Measurements from ENCODE around the gene CLN6.
A peak's percentile ranks its signal among the peaks of the same experiment; 100 is the strongest.

The CLN6 gene

DNA sequence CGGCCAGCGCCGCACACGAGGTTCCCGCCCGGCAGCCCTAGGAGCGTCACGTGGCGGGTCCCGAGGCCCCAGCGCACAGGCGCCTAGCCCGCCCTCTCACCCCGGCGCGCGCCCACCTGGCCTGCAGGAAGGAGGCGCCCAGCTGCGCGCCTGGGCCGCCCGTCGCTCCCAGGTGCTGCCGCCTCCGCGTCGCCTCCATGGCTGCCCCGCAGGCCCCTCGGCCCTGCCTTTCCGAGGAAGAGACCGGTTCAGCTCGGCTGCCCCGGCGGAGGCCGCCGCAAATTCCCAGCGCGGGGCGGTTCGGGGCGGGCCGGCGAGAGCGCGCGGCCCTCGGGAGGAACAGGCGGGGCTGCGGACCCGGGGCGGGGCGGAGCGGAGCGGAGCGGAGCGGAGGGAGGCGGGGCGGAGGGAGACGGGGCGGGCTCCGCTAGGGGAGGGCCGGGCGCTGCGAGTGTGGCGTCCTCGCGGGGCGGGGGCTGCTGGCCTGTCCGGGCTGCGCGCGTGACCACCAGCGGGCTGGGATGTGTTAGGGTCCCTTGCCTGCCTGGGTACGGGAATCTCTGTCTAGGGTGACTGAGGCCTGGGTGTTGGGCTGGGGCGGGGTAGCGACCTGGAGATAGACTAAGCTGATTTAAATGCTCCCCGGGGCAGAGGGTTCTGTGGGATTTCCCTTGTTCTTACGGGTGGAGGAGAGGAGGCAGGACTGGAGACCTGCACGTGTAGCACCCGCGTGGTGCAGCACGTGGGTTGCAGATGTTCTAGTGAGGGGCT lies at the start of gene CLN6:
Gene CLN6, minus strand, starts transcription at position 343 of the 771 bp plus-strand sequence. Its CDS starts 144 bp downstream, at position 199.
- TF ChIP-seq GATA1 (IDR thresholded peaks at IDR 0.05; ENCODE audit: low read depth, low read length), result no peak
- peak; percentile 58 for TF ChIP-seq POLR2A (IDR thresholded peaks at IDR 0.05; ENCODE audit: low read length)
- DNase-seq, result peak; percentile 88 to 91

DNA sequence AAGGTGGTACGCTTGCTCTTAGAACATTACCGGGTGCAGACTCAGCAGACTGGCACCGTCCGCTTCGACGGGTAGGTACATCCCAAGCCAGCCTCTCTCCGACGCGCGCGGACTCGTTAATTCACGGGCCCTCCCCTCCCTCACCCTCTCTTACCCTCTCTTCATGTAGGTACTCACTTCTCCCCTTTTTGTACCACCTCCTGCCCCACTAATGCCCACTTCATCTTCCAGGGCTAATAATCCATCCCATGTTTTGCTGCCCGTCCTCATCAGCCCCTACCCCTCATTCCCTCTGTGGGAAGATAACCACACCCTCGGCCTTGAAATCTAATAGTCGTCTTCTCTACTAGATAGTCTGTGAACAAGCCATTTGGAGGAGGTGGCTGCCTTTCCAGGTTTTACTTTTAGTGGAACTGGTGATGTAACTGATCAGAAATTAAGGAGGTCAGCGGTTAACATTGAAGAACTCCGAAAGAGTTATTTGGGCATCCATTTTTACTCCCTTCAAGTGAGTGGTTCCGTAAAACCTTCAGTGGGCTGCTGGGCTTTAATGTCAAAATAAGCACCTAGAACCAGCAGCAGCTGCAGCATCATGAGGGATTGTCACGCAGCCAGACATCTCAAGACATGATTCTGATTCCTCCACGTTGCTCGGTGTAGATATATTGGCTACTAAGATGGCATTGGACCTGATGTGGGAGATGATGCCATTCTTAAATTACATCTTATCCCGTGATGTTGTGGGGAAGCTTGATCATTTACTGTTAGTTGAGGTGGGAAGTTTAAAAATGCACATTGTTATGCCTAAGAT lies 49.3 kb upstream of the CLN6 start:
- peak; percentile 66 to 71 for DNase-seq
- no peak for TF ChIP-seq POLR2A (IDR thresholded peaks at IDR 0.05; ENCODE audit: low read length)
- TF ChIP-seq GATA1 (IDR thresholded peaks at IDR 0.05; ENCODE audit: low read depth, low read length), result no peak

DNA sequence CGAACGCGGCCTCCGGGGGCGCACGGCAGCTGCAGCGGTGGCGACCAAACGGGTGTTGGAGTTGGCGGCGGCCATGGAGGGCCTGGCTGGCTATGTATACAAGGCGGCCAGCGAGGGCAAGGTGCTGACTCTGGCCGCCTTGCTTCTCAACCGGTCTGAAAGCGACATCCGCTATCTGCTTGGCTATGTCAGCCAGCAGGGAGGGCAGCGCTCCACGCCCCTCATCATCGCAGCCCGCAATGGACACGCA lies 48.7 kb upstream of the CLN6 start:
- no peak for DNase-seq
- no peak for TF ChIP-seq GATA1 (IDR thresholded peaks at IDR 0.05; ENCODE audit: low read depth, low read length)
- TF ChIP-seq POLR2A (IDR thresholded peaks at IDR 0.05; ENCODE audit: low read length), result no peak

DNA sequence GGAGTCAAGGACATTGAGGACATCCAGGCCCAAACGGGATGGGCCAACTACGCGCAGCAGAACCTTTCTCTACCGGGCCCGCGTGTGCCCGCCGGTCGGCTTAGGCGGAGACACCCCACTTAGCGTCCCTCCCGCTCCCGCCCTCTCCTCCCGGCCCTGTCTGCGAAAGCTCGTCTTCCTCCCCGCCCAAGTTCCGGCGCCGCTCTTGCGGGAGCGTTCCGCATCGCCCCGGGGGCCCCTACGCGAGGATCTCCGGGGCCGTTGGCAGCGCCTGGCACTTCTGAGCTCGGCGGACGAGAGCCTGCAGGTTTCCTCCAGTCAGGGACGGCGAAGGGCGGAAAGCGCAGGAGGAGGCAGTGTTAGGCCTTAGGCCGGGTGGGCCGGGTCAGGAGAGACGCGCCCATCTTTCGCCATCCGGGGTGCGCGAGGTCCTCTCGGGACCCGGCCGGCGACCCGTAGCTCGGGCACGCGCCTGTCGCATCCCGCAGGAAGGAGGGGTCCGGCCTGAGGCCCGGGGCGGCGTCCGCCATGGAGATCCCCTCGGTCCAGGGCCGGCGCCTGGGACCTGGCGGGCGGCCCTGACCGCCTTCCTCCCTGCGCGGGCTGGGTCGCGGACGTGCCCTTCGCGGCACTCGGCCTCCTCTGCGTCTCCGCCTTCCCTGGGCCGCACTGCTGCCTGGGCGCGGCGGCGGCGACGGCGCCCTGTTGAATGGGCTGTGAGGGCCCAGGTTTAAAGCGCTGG lies 48.2 kb upstream of the CLN6 start, which contains the start of gene FEM1B:
Gene FEM1B, plus strand, starts transcription at position 143 of the 742 bp plus-strand sequence. CDS start 673 bp downstream, outside the sequence.
- DNase-seq, result peak; percentile 96 to 97
- TF ChIP-seq GATA1 (IDR thresholded peaks at IDR 0.05; ENCODE audit: low read depth, low read length), result no peak
- TF ChIP-seq POLR2A (IDR thresholded peaks at IDR 0.05; ENCODE audit: low read length), result peak; percentile 81

DNA sequence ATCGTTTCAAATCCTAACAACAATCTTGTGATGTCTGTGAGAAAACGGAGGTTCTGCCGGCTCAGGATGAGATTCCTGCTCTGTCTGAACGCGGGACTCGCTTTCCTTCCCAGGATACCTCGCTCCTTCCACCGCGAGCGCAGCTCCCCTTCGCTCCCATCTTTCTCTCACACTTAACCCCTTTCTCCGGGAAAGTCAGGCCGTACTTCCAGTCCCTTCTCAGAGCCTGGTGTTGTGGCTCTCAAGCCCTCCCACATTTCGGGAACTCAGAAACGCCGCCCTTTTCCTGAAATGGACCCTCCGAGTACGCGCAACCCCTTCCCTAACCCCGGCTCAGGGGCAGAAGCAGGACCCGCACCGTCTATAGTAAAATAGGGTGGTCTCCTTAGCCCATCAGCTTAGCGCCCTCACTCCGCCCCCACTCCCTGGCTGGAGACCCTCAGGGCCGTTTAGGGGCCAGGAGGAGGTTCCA lies 47.6 kb upstream of the CLN6 start:
- no peak for DNase-seq
- TF ChIP-seq GATA1 (IDR thresholded peaks at IDR 0.05; ENCODE audit: low read depth, low read length), result no peak
- TF ChIP-seq POLR2A (IDR thresholded peaks at IDR 0.05; ENCODE audit: low read length), result no peak

DNA sequence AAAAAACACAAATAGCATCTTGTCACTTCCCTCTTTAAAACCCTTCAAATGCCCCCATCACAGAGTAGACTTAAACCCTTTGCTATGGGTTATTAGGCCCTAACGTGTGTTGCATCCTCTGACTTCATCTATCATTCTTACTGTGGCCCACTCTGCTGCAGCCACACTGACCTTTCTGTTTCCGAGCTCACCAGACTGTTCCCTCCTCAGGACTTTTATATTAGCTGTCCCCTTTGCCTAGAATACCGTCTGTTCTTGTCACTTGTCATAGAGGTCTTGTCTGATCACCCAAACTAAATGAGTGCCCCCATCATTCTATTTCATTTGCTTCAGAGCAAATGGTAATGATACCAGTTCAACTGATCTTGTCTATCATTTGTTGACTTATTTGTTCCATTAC lies 47.1 kb upstream of the CLN6 start:
- no peak for DNase-seq
- no peak for TF ChIP-seq GATA1 (IDR thresholded peaks at IDR 0.05; ENCODE audit: low read depth, low read length)
- TF ChIP-seq POLR2A (IDR thresholded peaks at IDR 0.05; ENCODE audit: low read length), result no peak

DNA sequence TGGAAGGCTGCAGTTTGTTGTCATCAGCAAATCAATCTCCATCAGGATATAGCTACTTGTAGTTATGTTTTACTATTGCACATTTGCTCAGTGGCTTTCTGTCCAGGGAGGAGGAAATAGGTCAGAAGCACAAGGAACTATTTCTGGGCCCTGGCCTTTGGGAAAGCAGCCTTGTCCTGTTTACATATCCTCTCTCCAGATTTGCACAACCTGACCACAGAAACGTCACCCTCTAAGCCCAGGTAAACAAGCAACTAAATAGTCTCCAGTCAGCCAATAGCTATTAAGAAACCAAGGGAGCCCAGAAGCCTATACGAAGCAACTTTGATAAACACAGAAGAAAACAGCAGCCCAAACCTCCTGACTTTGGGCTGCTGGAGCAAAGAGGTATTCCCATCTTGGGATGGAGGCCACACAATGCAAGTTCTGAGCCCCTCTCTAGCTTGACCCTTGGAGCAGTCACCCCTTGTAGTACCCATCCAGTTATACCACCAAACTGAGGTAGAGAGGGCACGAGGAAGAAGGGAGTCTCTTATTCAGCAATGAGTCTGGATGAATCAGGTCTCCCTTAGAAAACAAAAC lies 45.7 kb upstream of the CLN6 start:
- TF ChIP-seq GATA1 (IDR thresholded peaks at IDR 0.05; ENCODE audit: low read depth, low read length), result no peak
- DNase-seq, result no peak

DNA sequence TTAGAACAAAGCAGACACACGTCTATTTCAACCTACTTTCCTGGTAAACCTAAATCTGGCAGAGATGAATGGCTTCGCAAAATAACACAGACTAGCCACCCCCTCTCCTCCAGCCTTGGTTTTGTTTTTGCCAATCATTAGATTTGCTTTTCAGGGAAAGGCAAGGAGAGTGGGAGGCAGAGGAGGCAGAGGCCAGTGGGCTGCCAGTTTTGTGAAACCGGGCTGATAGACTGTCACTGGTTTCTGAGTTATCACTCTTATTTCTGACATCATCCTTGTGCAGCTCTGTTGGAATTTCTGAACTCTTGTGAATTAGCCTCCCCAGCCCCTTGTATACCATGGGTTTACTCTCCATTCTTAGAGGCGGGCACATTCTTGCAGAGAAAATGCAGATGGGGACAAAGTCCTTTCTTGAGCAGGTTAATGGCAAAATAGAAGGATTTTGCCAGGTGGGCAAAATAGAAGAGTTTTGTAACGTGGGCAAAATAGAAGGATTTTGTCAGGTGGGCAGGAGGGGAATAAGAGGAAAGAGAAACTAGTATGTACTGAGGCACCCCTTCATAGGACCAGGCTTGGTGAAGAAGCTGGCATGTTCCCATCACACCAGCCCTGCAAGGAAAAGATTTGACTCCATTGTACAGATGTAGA lies 44.8 kb upstream of the CLN6 start:
- no peak for DNase-seq
- no peak for TF ChIP-seq GATA1 (IDR thresholded peaks at IDR 0.05; ENCODE audit: low read depth, low read length)
- TF ChIP-seq POLR2A (IDR thresholded peaks at IDR 0.05; ENCODE audit: low read length), result no peak

DNA sequence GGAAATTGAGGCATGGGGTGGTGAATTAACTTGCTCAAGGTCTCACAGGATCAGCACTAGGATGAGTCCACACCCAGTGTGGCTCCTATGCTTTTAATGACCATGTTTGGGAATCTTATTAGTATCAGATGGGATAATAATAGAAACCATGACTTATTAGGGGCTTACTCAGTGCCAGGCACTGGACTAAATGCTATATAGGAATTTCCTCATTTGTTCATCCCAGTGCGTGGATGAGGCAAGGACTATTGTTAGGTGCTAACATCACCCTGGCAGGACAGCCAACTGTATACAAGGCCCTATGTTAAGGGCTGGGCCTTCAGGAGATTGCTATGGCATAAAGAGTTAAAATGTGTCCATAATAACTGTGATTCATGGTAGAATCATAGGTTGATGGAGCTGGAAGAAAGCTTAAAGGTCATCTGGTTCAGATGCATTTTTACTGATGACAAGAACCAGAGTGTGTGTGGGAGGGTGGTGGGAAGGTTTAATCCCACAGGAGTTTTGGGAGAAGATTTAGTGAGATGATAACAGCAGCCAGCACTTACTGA lies 43.3 kb upstream of the CLN6 start:
- TF ChIP-seq GATA1 (IDR thresholded peaks at IDR 0.05; ENCODE audit: low read depth, low read length) (no peak), POLR2A (IDR thresholded peaks at IDR 0.05; ENCODE audit: low read length) (no peak)
- no peak for DNase-seq

DNA sequence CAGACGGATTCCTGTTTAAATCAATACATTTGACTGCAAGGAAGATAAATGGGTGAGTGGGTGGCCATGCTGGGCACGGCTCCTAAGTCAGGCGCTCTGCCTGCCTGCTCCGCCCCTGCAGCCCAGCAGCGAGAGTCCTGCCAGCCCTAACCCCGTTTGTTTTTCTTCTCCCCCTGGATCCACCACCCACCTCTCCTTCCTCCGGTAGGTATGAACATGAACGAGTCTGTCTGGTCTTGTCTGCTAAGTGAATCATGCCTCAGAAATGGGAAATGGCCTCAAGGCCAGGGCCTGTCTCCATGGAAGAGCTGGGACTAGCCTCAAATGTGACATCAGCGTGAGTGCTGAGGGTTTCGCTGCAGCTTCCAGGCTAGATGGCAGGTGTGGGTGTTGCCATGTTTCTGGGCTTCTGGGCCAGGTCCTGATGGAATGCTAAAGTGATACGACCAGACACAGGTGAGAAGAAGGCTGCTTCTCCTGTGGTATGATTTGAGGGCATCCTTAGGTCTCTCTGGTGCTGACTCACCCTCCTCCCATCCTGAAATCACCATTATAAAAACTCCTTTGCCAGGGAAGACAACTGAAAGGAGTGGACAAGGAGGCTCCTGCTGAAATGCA lies 42.4 kb upstream of the CLN6 start:
- TF ChIP-seq GATA1 (IDR thresholded peaks at IDR 0.05; ENCODE audit: low read depth, low read length), result no peak
- TF ChIP-seq POLR2A (IDR thresholded peaks at IDR 0.05; ENCODE audit: low read length), result no peak
- DNase-seq, result no peak

DNA sequence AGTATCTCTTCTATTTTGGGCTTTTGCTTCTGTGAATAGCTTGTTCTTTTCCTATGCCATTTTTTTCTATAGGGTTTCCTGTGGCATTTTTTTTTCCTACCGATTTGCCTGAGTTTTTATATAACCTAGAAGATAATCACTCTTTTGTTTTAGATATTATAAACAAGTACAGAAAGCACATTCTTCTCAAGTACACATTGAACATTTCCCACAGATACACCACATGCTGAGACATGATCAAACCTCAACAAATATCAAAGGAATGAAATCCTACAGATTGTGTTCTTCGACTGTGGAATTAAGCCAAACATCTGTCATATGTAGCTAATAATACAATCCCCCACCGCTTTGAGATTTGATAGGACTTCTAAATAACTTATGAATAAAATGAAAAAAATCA lies 38.9 kb upstream of the CLN6 start:
- TF ChIP-seq POLR2A (IDR thresholded peaks at IDR 0.05; ENCODE audit: low read length) (no peak), GATA1 (IDR thresholded peaks at IDR 0.05; ENCODE audit: low read depth, low read length) (no peak)
- no peak for DNase-seq

DNA sequence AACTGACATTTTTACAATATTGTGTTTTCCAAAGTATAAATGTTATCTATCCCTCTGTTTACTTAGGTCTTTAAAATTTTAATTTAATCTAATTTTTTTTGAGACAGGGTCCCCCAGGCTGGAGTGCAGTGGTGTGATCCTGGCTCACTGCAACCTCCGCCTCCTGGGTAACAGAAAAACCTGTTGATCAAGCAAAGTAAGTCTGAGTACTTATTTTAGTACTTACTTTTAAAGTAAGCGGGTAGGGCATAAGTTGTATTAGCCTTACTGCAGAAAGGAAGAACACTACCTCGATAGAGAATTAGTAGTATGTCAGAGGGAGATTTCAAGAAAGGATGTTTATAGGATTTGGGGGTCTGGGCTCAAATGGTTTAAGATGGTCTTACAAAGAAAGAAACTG lies 36.1 kb upstream of the CLN6 start:
- DNase-seq, result no peak
- TF ChIP-seq POLR2A (IDR thresholded peaks at IDR 0.05; ENCODE audit: low read length) (no peak), GATA1 (IDR thresholded peaks at IDR 0.05; ENCODE audit: low read depth, low read length) (no peak)

DNA sequence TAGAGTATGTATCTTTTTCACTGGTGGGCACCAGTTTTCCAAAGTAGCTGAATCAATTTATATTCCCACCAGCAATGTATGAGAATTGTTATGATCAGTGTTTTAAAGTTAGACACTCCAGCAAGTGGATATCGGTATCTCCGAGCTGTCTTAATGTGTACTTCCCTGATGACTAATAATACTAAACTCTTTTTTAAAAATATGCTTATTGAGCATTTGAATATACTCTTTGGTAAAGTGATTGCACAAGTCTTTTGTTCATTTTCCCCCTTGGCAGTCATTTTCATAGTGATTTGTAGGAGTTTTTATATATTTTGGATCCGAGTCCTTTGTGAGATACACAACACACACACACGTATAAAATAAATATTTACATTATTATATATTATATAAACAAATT lies 35.6 kb upstream of the CLN6 start:
- DNase-seq, result no peak
- TF ChIP-seq POLR2A (IDR thresholded peaks at IDR 0.05; ENCODE audit: low read length) (no peak), GATA1 (IDR thresholded peaks at IDR 0.05; ENCODE audit: low read depth, low read length) (no peak)

Data from erythroblast (primary cell).